Activated CD8-positive, alpha-beta memory T cell treated with anti-CD3 and anti-CD28 coated beads for 4 hours (primary cell): Measurements from ENCODE around the gene RASSF4.
A peak's percentile ranks its signal among the peaks of the same experiment; 100 is the strongest.

Source experiments
- DNase-seq, 2 donors: peaks; one replicate each; pipeline ENCODE4 v3.0.0-alpha.2; 2020; ENCODE audit warnings: low read depth in 2 of 2

The RASSF4 gene

GRCh38 chr10:44927352-44927751 is 32.2 kb upstream of the RASSF4 start:
- no peak for DNase-seq

- DNase-seq, result no peak
Observed at GRCh38 chr10:44928462-44928861, 31.1 kb upstream of the RASSF4 start.

GRCh38 chr10:44929356-44930255 is 30.0 kb upstream of the RASSF4 start:
- DNase-seq, result no peak

GRCh38 chr10:44930904-44931620 is 28.5 kb upstream of the RASSF4 start:
- no peak for DNase-seq

- no peak for DNase-seq
Observed at GRCh38 chr10:44931621-44932516, 27.7 kb upstream of the RASSF4 start.

- peak; percentile 59 to 72 for DNase-seq
Observed at GRCh38 chr10:44932517-44933450, 26.8 kb upstream of the RASSF4 start.

- no peak for DNase-seq
Observed at GRCh38 chr10:44933451-44934321, 25.9 kb upstream of the RASSF4 start.

GRCh38 chr10:44934416-44935200 is 25.0 kb upstream of the RASSF4 start:
- DNase-seq, result no peak

GRCh38 chr10:44935201-44935965 is 24.2 kb upstream of the RASSF4 start:
- DNase-seq, result no peak

GRCh38 chr10:44935966-44936295 is 23.7 kb upstream of the RASSF4 start:
- DNase-seq, result no peak

- no peak for DNase-seq
Observed at GRCh38 chr10:44936314-44936975, 23.2 kb upstream of the RASSF4 start.

GRCh38 chr10:44937196-44938005 is 22.2 kb upstream of the RASSF4 start:
- DNase-seq, result no peak

GRCh38 chr10:44938956-44939355 is 20.6 kb upstream of the RASSF4 start:
- no peak for DNase-seq

GRCh38 chr10:44939691-44940401 is 19.8 kb upstream of the RASSF4 start:
- no peak for DNase-seq

GRCh38 chr10:44944354-44944753 is 15.2 kb upstream of the RASSF4 start:
- DNase-seq, result no peak

- DNase-seq, result no peak
Observed at GRCh38 chr10:44946205-44946604, 13.4 kb upstream of the RASSF4 start.
